CD4-positive, alpha-beta T cell (primary cell): ENCODE measurements around the gene SLC2A10. TPM values are rescaled to one million over a fixed set of nuclear protein-coding genes. Genes with fewer than 3 reads are reported as not detected.

Experiments used
- ATAC-seq: fragments of 200-7000 bp; cut with Tn5 transposase; one replicate; pipeline ENCODE4 v1.10.0; 2022; ENCODE audit warnings: mild to moderate bottlenecking; ENCODE audit not compliant: poor library complexity
- CTCF ChIA-PET: fragments of 350-600 bp; sonication (Branson Sonifier 250); formaldehyde crosslinking; loops from one replicate; lab custom pipeline; 2021; ENCODE audit warnings: antibody characterized with exemption, inconsistent platforms; lab: Charles Lee
- POLR2A ChIA-PET: fragments of 350-600 bp; sonication (Branson Sonifier 250); formaldehyde crosslinking; loops from one replicate; lab custom pipeline; 2021; ENCODE audit warnings: antibody characterized with exemption, inconsistent platforms; lab: Charles Lee
- DNase-seq, 14 experiments: peaks; one replicate each; pipeline ENCODE4 v3.0.0-alpha.2; 2013 to 2020; ENCODE audit warnings: mixed read lengths in 2 of 14
- H3K27ac ChIP-seq, 2 donors: one replicate each; pipeline versions ENCODE4 v1.5.1 to v1.7.0; 2013; ENCODE audit warnings: low read length in 2 of 2, low read depth in 1 of 2, mild to moderate bottlenecking in 1 of 2
- H3K27me3 ChIP-seq, 2 experiments: 1 replicate in 1 of 2; 2 replicates in 1 of 2; pipeline versions ENCODE4 v1.6.1 to v1.7.0; 2013; ENCODE audit warnings: low read length in 2 of 2, control low read depth in 1 of 2, mild to moderate bottlenecking in 1 of 2, moderate library complexity in 1 of 2; ENCODE audit not compliant: insufficient read depth in 2 of 2, control insufficient read depth in 1 of 2
- H3K36me3 ChIP-seq: one replicate; pipeline ENCODE4 v1.6.1; 2013; ENCODE audit warnings: low read length, control low read depth; ENCODE audit not compliant: insufficient read depth
- H3K4me1 ChIP-seq: one replicate; pipeline ENCODE4 v1.6.1; 2013; ENCODE audit warnings: low read length, control low read depth; ENCODE audit not compliant: insufficient read depth
- H3K4me3 ChIP-seq: one replicate; pipeline ENCODE4 v1.5.1; 2013; ENCODE audit warnings: mild to moderate bottlenecking, low read length, moderate library complexity
- H3K9me3 ChIP-seq, 2 experiments: 1 replicate in 1 of 2; 2 replicates in 1 of 2; pipeline versions ENCODE4 v1.6.1 to v1.7.0; 2013; ENCODE audit warnings: low read length in 2 of 2, mild to moderate bottlenecking in 2 of 2, control low read depth in 1 of 2, moderate library complexity in 1 of 2; ENCODE audit not compliant: control insufficient read depth in 1 of 2, insufficient read depth in 1 of 2
- H3K27ac Mint-ChIP-seq: one replicate; pipeline ENCODE4 v1.8.0; 2020; ENCODE audit warnings: mixed read lengths
- H3K27me3 Mint-ChIP-seq: one replicate; pipeline ENCODE4 v1.8.0; 2021; ENCODE audit warnings: mixed read lengths
- H3K36me3 Mint-ChIP-seq: one replicate; pipeline ENCODE4 v1.8.0; 2021; ENCODE audit warnings: low read depth, mixed read lengths
- H3K4me1 Mint-ChIP-seq: one replicate; pipeline ENCODE4 v1.8.0; 2021; ENCODE audit warnings: low read depth, mixed read lengths
- H3K4me3 Mint-ChIP-seq: one replicate; pipeline ENCODE4 v1.8.0; 2020; ENCODE audit warnings: mild to moderate bottlenecking, mixed read lengths
- H3K9me3 Mint-ChIP-seq: one replicate; pipeline ENCODE4 v1.8.0; 2020; ENCODE audit warnings: mixed read lengths
- intact Hi-C, 2 experiments: fragments of 100-400 bp; cut with DNase I in 1 of 2; cut with micrococcal nuclease in 1 of 2; formaldehyde crosslinking; loops; one replicate each; pipeline versions ENCODE4 v1.15.1 to v1.9.0; 2023 to 2025; cut with DNase I, micrococcal nuclease
- total RNA-seq, 174 experiments: library from RNA in 2 of 174; stranded (reverse) in 2 of 174; gene quantifications; one replicate each; pipeline ENCODE4 v1.2.3 and lab custom pipeline; 2021 to 2026
- TF ChIP-seq, protein P1 (sequence below): fragments of 200-600 bp; IDR thresholded peaks from one replicate; pipeline ENCODE4 v1.8.0; 2022; ENCODE audit warnings: antibody characterized with exemption, mild to moderate bottlenecking

SLC2A10 gene
- total RNA-seq, 2 experiments from 2014 or later = not detected

DNA sequence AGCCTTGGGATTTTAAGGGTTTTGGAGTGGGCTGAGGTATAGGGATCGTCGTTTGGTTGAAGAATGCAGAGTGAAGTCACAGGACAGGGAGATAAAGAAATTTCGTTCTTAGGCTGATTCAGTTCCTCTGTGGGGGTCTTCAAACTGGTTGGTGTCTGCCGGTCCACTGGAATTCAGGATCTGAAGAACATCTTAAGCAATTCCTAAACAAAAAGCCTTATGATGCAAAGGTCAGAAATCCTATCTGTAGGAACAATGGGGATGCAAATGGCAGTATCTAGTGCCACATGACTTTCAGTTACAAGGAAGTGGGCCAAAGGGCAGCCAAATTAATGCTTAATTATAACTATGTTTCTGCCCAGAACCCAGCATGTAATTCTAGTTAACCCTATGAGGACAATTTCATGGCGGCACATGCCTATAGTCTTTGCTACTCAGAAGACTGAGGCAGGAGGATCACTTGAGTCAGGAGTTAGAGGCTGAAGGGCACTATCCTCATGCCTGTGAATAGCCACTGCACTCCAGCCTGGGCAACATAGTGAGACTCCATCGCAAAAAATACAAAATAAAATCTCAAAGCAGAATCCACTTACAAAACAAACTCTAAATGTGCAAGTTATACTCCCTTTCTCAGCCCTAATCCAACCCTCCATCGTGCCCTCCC, 4.6 kb upstream of the SLC2A10 start:
- ChIA-PET CTCF (no interaction called here), POLR2A (no interaction called here)
- no peak overlapping the region for H3K27ac ChIP-seq
- H3K4me3 ChIP-seq = no peak overlapping the region
- no peak overlapping the region for H3K4me3 Mint-ChIP-seq
- TF ChIP-seq, protein P1, sequence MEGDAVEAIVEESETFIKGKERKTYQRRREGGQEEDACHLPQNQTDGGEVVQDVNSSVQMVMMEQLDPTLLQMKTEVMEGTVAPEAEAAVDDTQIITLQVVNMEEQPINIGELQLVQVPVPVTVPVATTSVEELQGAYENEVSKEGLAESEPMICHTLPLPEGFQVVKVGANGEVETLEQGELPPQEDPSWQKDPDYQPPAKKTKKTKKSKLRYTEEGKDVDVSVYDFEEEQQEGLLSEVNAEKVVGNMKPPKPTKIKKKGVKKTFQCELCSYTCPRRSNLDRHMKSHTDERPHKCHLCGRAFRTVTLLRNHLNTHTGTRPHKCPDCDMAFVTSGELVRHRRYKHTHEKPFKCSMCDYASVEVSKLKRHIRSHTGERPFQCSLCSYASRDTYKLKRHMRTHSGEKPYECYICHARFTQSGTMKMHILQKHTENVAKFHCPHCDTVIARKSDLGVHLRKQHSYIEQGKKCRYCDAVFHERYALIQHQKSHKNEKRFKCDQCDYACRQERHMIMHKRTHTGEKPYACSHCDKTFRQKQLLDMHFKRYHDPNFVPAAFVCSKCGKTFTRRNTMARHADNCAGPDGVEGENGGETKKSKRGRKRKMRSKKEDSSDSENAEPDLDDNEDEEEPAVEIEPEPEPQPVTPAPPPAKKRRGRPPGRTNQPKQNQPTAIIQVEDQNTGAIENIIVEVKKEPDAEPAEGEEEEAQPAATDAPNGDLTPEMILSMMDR = no peak
- H3K27me3 Mint-ChIP-seq = peaks cover 70% of the 10 kb centered on the region
- intact Hi-C loops = no loop called here
- no peak for ATAC-seq
- H3K9me3 ChIP-seq = peaks cover 0 to 8% of the 10 kb centered on the region in 2 experiments
- H3K27ac Mint-ChIP-seq = no peak overlapping the region
- H3K27me3 ChIP-seq = peaks cover 19 to 42% of the 10 kb centered on the region in 2 experiments
- H3K9me3 Mint-ChIP-seq = peaks cover 3% of the 10 kb centered on the region
- peaks cover 5% of the 10 kb centered on the region for H3K4me1 Mint-ChIP-seq
- peaks cover 3% of the 10 kb centered on the region for H3K4me1 ChIP-seq
- no peaks in the 10 kb centered on the region for H3K36me3 Mint-ChIP-seq
- H3K36me3 ChIP-seq = no peaks in the 10 kb centered on the region
- DNase-seq = no peak

DNA sequence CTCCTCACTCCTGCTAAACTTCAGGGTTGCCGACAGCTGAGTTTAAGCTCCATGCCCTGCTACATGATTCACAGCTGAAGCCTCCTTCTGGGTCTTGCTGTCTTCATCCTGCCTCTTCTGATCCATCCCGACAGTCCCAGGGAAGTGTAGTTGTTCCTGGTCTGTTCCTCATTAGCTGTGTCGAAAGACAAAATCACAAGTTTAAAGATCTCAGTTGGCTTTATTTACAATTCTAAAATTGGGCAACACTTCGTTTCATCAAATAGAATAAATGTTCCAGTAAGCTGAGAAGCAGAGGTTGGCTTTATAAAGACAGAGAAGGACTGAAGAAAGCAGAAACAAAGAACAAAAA, 4.1 kb upstream of the SLC2A10 start:
- H3K4me1 ChIP-seq = peaks cover 6% of the 10 kb centered on the region
- intact Hi-C loops = no loop called here
- H3K4me1 Mint-ChIP-seq = peaks cover 10% of the 10 kb centered on the region
- ChIA-PET POLR2A (no interaction called here), CTCF (no interaction called here)
- H3K9me3 Mint-ChIP-seq = peaks cover 3% of the 10 kb centered on the region
- H3K27ac ChIP-seq = no peak overlapping the region
- H3K4me3 ChIP-seq = no peak overlapping the region
- no peaks in the 10 kb centered on the region for H3K36me3 Mint-ChIP-seq
- no peaks in the 10 kb centered on the region for H3K36me3 ChIP-seq
- peaks cover 0 to 8% of the 10 kb centered on the region in 2 experiments for H3K9me3 ChIP-seq
- TF ChIP-seq, protein P1 = no peak
- no peak for ATAC-seq
- no peak overlapping the region for H3K4me3 Mint-ChIP-seq
- DNase-seq = no peak
- peaks cover 70% of the 10 kb centered on the region for H3K27me3 Mint-ChIP-seq
- peaks cover 24 to 42% of the 10 kb centered on the region in 2 experiments for H3K27me3 ChIP-seq
- no peak overlapping the region for H3K27ac Mint-ChIP-seq

DNA sequence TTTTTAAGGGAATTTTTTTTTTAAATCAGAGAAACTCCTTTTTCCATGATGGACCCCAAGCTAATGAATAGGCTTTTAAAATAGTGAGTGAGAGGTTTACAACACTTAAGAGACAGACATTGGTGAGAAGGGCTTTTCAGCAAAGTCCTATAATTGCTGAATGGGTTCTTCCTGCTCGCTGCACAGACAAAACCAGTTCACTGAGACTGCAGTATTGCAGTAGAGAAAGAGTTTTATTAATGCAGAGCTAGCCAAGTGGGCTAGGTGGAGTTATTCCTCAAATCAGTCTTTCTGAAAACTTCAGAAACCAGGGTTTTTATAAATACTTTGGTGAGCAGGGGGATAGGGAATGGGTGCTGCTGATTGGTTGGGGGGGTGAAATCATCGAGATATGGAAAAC, 3.2 kb upstream of the SLC2A10 start:
- POLR2A ChIA-PET = no interaction called here

More for the DNA sequence above, 3.2 kb upstream of the SLC2A10 start:
- Mint-ChIP-seq H3K36me3 (no peaks in the 10 kb centered on the region), H3K27me3 (peaks cover 71% of the 10 kb centered on the region), H3K4me3 (no peak overlapping the region), H3K27ac (no peak overlapping the region), H3K9me3 (peaks cover 3% of the 10 kb centered on the region), H3K4me1 (peaks cover 11% of the 10 kb centered on the region)
- Histone ChIP-seq H3K27me3 (peaks cover 29 to 49% of the 10 kb centered on the region in 2 experiments), H3K4me3 (no peak overlapping the region), H3K27ac (no peak overlapping the region), H3K9me3 (peaks cover 7 to 8% of the 10 kb centered on the region in 2 experiments), H3K36me3 (no peaks in the 10 kb centered on the region), H3K4me1 (peaks cover 6% of the 10 kb centered on the region)
- CTCF ChIA-PET = no interaction called here
- no peak for ATAC-seq
- DNase-seq = no peak
- TF ChIP-seq, protein P1 = no peak
- intact Hi-C loops = no loop called here
